ENCODE measurements around the gene SAT2.

The SAT2 gene

DNA sequence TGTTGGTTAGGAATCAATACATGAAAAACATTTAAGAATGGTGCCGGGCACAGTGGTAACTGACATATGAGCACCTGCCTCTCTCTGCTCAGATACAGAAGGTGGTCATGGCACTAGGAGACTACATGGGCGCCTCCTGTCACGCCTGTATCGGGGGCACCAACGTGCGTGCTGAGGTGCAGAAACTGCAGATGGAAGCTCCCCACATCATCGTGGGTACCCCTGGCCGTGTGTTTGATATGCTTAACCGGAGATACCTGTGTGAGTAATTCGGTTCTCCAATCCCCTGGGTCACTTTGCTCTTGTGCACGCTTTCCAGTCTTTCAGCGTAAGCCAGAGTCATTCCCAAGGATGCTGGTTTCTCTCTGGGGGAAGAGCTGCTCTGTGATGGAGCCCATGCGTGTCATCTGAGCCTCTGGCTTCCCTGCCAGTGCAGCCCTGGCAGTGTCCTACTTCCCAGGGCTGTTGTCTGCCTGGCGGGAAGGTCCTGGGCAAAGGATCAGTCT lies 51.1 kb downstream of the SAT2 start:
- no peak for DNase-seq (ENCODE audit: low read depth in 2 of 3, low spot score in 1 of 3)
